Measurements from ENCODE around the gene CCNE1. TPM values are rescaled to one million over a fixed set of nuclear protein-coding genes. Genes with fewer than 3 reads are reported as not detected.

The CCNE1 gene
- total RNA-seq, 2 donors from 2014 or later = 43.5 to 48.6 TPM

DNA sequence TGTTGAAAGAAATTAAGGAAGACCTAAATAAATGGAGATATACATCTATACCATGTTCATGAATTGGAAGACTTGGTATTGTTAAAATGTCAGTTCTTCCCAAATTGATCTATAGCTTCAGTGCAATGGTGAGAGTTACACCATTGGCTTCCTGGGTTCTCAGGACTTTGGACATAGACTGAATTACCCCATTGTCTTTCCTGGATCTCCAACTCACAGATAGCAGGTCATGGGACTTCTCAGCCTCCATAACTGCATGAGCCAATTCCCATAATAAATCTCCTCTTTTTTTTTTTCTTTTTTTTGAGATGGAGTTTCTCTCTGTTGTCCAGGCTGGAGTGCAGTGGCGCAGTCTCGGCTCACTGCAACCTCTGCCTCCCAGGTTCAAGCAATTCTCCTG, 38.7 kb downstream of the CCNE1 start:
- Mint-ChIP-seq H3K27ac (no peak overlapping the region), H3K9me3 (no peaks in the 10 kb centered on the region), H3K36me3 (no peaks in the 10 kb centered on the region)
- ATAC-seq (no peak), DNase-seq (ENCODE audit: low spot score in 2 of 2) (no peak)

DNA sequence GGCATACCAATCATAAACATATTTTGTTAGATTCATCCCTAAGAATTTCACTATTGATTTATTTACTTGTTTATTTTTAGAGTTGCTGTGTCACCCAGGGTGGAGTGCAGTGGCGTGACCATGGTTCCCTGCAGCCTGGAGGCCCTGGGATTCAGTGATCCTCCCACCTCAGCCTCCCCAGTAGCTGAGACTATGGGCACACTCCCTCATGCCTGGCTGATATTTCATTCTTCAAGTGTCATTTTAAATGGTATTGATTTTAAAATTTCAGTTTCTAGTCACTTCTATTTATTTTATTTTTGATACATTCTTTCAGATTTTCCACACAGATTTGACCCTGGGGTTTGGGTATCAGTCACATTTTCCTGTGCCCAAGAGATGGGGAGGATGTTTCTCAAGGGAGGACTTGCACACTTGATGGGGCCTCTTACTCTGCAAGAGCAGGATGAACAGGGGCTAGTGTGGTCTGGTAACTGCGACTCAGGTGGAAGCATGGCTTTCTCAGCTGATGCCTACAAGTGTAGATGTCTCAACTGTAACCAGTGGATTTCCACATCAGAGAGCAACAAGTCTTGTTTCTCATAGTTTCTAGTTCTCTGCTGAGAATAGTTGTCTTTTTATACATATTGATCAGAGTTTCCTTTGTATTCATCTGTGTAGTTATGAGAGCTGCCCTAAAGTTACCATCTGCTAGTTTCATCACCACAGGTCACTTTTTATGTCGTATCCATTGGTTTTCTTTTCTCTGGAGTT, 40.2 kb downstream of the CCNE1 start:
- DNase-seq (ENCODE audit: low spot score in 2 of 2) = peak in 1 of 2 donors; percentile 55
- H3K36me3 Mint-ChIP-seq = no peaks in the 10 kb centered on the region
- no peaks in the 10 kb centered on the region for H3K9me3 Mint-ChIP-seq
- peak; percentile 93 to 99 for ATAC-seq
- peak overlapping the region in 1 of 2 donors; percentile 66 for H3K27ac Mint-ChIP-seq

DNA sequence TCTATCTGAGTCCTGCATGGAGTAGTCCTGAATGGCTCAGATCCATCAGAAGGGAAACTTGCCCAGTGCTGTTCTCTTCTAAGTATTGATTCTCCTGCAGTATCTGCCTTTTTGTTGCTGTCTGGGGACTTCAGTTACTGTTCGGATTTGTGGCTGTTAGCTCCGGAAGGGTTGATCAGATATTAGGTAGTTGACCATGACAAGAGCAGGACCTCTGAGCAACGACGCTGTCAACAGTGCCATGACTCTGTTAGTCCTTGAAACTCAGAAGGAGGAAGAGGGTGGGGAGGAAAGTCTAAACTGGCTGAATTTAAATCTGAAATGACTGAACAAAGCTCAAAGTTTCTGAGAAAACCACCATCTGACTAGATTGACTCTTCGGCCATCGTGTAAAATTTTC, 42.2 kb downstream of the CCNE1 start:
- DNase-seq (ENCODE audit: low spot score in 2 of 2) (no peak), ATAC-seq (no peak)
- Mint-ChIP-seq H3K27ac (no peak overlapping the region), H3K9me3 (no peaks in the 10 kb centered on the region), H3K36me3 (no peaks in the 10 kb centered on the region)

DNA sequence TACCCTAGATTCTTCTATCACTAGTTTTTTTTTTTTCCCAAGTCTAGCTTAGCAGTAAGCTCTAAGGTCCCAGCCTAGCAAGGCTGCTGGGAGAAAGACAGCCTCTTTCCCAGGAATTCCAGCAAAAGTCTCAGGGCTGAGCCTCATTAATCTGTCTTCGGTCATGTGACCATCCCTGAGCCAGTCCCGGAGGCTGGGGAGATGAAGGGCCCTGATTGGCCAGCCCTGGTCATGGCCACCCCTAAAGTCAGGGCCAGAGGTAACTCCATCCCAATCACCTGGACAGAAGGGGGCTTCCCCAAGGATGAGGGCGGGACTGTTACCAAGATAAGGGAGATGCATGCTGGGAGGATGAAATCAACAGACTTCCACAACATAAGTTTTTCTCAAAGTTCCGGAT, 43.3 kb downstream of the CCNE1 start:
- H3K27ac Mint-ChIP-seq = no peak overlapping the region
- no peaks in the 10 kb centered on the region for H3K36me3 Mint-ChIP-seq
- ATAC-seq = no peak
- no peaks in the 10 kb centered on the region for H3K9me3 Mint-ChIP-seq
- DNase-seq (ENCODE audit: low spot score in 2 of 2) = no peak

DNA sequence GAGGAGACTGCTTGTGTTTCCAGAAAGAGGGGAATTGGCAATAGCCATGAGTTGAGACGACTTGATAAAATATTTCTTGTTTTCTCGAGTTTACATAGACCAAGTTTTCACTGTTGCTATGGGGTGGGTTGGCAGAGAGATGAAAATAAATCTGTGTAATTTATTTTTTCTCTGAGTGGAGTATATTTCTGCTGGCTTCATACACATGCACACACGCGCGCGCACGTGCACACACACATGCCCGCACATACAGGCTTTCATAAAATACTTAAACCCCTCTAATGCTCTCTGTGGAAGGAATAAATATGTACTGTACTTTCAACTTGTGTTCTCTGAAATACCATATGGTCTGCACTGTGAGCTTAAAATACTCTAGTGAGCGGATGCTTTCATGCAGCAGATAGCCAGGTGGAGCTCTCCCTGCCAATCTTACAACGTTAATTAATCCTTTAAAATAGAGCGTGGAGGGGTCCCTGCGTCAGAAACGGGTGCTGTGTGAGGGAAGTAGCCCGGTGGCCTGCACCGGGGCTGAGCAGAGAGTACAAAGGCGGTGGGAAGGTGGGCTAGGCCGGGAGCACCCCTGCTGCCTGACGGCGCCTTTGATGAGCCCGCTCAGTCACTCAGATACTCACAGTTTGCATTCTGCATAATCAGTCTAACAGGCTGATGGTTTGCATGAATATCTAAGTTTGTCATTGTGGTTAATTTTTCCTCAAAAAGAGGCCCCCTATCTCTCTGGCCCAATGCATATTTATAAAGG, 44.1 kb downstream of the CCNE1 start:
- H3K36me3 Mint-ChIP-seq = no peaks in the 10 kb centered on the region
- DNase-seq (ENCODE audit: low spot score in 2 of 2) = no peak
- no peak for ATAC-seq
- no peak overlapping the region for H3K27ac Mint-ChIP-seq
- H3K9me3 Mint-ChIP-seq = no peaks in the 10 kb centered on the region

DNA sequence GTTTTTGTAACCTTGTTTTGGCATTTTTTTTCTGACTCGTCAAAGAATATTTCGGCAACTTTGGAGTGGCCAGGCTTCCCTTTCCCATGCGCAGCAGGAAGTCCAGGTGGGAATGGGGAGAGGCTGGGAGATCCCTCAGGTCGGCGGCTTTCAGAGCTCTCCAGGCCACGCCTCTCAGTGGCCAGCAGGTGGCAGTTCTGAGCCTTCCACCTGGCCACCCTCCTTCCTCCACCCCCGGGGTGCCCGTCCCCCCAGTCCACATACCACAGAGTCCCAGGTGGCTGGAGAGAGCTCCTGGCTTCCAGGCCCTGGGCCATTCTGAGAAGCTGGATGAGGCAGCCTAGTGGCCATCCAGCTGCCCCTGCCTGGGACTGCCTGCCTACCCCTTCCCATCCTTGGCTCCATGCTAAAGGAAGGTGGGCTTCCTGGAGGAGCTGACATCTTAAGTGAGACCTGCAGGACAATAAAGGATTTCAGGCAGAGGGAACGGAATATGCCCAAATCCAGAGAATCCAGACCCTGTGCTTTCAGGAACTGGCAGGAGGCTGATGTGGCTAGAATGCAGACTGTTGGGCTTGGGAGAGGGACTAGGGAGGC, 46.3 kb downstream of the CCNE1 start:
- H3K36me3 Mint-ChIP-seq = no peaks in the 10 kb centered on the region

DNA sequence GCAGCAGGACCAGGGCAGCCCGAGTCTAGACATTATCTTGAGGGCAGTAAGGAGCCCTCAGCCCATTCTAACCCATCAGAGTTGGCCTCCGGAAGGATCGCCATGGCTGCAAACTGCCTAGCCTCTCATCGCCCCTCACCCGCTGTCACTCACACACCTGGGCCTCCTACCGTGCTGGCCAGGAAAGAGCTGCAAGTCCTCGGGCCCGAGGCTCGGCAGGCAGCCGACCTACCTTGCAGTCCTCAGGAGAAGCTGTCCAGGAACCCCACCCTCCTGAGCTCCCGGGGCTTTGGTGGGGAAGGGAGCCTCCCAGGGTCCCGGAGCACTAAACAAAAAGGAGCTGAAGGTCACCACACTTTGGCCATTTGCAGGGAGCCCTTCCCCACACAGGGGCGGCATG, 46.8 kb downstream of the CCNE1 start:
- Mint-ChIP-seq H3K27ac (no peak overlapping the region), H3K9me3 (no peaks in the 10 kb centered on the region), H3K36me3 (no peaks in the 10 kb centered on the region)
- DNase-seq (ENCODE audit: low spot score in 2 of 2) (no peak), ATAC-seq (no peak)

More for the DNA sequence above, 46.3 kb downstream of the CCNE1 start:
- DNase-seq (ENCODE audit: low spot score in 2 of 2) = peak in 1 of 2 donors; percentile 48
- H3K27ac Mint-ChIP-seq = no peak overlapping the region
- H3K9me3 Mint-ChIP-seq = no peaks in the 10 kb centered on the region
- peak; percentile 73 to 77 for ATAC-seq

DNA sequence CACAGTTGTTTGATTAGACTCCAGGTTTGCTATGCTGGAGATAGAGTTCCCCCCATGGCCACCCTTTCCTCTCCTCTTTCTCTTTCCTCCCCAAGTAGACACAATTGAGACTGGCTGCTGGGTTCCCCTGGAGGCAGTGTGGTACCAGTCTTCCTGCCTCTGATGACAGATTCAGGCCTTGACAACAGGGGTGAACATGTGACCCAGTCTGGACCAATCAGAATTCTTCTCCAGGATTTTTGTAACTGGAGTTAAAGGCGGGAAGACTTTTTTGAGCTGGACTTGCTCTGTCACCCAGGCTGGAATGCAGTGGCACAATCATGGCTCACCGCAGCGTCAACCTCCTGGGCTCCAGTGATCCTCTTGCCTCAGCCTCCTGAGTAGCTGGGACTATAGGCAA, 48.7 kb downstream of the CCNE1 start:
- Mint-ChIP-seq H3K9me3 (no peaks in the 10 kb centered on the region), H3K36me3 (no peaks in the 10 kb centered on the region), H3K27ac (no peak overlapping the region)
- peak; percentile 49 to 54 for ATAC-seq
- no peak for DNase-seq (ENCODE audit: low spot score in 2 of 2)

DNA sequence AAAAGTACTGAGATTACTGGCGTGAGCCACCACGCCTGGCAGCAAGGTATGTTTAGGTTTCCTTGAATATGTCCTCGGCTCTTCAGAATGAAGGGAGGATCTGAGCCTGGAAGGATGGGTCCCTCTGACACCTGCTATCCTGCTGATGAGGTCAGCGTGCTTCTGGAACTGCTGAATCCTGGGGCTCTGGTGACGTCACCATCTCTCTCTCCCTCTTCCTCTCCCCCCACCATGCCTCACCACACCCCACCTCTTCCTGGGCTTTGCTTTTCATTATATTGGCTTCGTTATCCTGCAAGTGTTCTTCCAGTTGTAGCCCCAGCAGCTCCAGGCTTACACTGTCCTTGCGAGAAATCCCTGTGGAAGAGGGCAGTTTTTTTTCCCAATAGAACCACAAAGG, 49.8 kb downstream of the CCNE1 start:
- H3K9me3 Mint-ChIP-seq = peaks cover 5 to 6% of the 10 kb centered on the region in 2 donors
- H3K27ac Mint-ChIP-seq = no peak overlapping the region
- no peak for DNase-seq (ENCODE audit: low spot score in 2 of 2)
- H3K36me3 Mint-ChIP-seq = peaks cover 0 to 6% of the 10 kb centered on the region in 2 donors
- no peak for ATAC-seq

DNA sequence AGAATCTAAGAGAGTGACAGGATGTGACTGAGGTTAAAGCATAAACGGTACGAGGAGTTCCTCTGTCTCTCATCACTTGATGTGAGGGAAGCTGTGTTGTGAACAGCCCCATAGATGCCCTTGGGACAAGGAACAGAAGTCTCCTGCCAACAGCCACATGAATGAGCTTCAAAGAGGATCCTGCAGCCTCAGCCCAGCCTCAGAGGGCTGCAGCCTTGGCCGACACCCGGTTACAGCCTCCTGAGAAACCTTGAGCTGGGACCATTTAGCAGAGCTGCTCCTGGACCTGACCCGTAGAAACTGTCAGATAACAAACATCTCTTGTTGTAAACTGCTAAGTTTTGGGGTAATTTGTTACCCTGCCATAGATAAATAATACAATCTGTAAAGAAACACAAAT, 54.2 kb downstream of the CCNE1 start:
- Mint-ChIP-seq H3K36me3 (peaks cover 12 to 14% of the 10 kb centered on the region in 2 donors), H3K27ac (no peak overlapping the region)
- no peak for DNase-seq (ENCODE audit: low spot score in 2 of 2)

DNA sequence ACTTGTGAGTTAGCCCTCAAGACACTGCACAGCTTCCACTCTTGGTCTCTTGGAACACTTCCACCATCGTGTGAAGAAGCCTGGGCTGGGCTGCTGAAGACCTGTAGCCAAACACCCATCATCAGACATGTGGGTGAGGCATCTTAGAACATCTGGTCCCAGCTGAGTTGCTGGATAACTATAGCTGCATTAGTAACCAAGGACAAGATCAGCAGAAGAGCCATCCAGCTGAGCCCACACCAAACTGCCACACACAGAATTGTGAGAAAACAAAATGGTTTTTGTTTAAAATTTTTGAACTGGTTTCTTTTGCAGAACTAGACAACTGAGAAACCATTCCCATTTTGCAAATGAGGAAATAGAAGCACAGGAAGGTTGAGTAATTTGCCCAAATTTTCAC, 56.2 kb downstream of the CCNE1 start:
- DNase-seq (ENCODE audit: low spot score in 2 of 2) (no peak), ATAC-seq (no peak)
- Mint-ChIP-seq H3K9me3 (peaks cover 11 to 15% of the 10 kb centered on the region in 2 donors), H3K27ac (no peak overlapping the region), H3K36me3 (peaks cover 12 to 14% of the 10 kb centered on the region in 2 donors)

More for the DNA sequence above, 54.2 kb downstream of the CCNE1 start:
- no peak for ATAC-seq
- peaks cover 11 to 15% of the 10 kb centered on the region in 2 donors for H3K9me3 Mint-ChIP-seq

DNA sequence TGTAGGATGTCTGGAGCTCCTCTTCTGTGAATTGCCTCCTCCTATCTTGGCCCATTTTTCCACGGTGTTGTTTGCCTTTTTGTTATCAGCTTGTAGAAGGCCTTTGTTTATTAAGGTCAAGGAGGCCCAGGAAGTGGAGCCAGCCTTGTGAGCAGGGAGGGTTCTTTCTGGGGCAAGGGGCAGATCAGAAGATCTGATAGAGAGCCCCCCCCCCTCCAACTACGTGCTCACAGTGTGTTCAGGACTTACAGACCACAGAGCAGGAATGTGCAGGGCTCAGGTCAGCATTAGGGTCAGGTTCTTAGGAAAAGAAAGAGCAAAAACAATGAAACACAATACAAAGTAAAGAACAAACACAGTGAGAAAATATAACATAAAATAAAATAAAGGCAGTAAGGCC, 59.4 kb downstream of the CCNE1 start:
- ATAC-seq (no peak), DNase-seq (ENCODE audit: low spot score in 2 of 2) (no peak)
- Mint-ChIP-seq H3K27ac (no peak overlapping the region), H3K9me3 (peaks cover 10 to 13% of the 10 kb centered on the region in 2 donors), H3K36me3 (peaks cover 12 to 13% of the 10 kb centered on the region in 2 donors)

DNA sequence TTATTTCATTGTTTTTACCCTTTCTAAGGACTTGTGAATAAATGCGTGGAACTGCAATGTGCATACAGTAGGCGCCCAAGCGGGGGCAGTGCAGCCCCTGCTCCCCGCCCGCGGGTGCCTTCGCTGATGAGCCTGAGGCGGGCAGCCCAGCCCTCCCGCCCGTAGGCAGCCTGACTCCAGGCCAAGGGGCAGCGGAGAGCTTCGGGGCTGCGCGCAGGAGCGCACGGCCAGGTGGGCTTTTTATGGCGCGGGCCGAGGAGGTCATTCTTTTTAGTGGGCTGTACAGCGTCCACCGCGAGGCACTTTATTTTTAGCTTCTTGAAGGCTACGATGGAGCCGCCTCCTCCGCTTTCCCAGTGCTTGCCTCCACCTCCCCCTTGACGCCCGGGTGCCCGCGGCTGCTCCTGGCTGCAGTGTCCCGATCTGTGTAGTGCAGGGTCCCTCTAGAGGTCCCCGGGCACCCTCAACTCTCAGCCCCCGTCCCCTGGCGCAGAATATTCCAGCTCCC, 60.5 kb downstream of the CCNE1 start:
- H3K27ac Mint-ChIP-seq = no peak overlapping the region
- peak in 1 of 2 donors; percentile 43 for ATAC-seq
- no peak for DNase-seq (ENCODE audit: low spot score in 2 of 2)
- peaks cover 7 to 12% of the 10 kb centered on the region in 2 donors for H3K36me3 Mint-ChIP-seq
- peaks cover 4 to 8% of the 10 kb centered on the region in 2 donors for H3K9me3 Mint-ChIP-seq

DNA sequence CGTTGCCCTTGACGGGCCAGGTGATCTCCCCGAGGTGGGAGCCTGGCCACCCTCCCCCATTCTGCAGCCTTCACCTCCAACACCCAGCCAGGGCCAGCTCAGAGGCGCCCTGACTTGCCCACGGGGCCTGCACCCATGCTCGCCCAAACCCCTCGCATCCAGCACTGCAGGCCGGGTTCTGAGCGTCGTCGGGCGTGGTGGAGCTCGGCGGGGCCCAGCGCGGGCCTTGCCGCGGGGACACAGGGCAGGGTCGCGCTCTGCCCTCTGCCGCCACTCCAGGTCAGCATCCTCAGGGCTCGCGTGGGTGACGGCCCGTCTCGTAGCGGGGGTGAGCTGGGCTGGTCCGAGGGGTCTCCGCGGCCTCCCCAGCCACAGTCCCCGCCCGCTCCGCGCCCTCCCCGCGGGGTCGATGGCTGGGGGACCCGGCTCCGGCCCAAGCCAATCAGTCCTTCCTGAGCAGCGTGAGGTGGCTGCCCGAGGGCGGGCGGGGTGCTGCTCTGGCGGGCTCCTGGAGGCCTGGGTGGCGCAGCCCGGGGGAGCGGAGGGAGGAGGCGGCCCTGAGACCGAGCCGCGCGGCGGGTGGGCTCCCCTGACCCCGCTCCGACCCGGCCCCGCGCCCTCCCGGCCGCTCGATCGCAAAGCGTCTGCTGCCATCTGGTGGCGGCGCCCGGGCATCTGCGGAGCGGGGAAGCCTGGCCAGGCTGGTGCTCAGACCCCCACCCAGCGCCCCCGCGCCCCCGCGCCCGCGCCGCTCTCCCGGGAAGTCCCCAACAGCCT, 61.4 kb downstream of the CCNE1 start:
- peak; percentile 88 to 94 for ATAC-seq

More for the DNA sequence above, 61.4 kb downstream of the CCNE1 start:
- Mint-ChIP-seq H3K9me3 (peaks cover 0 to 3% of the 10 kb centered on the region in 2 donors), H3K27ac (no peak overlapping the region), H3K36me3 (peaks cover under 1 to 4% of the 10 kb centered on the region in 2 donors)
- peak; percentile 73 to 80 for DNase-seq (ENCODE audit: low spot score in 2 of 2)
